Activated CD8-positive, alpha-beta memory T cell treated with anti-CD3 and anti-CD28 coated beads, Interleukin-2, amount 50 U/mL, for 1 hour (primary cell): ENCODE data around the gene KRT82.

Experiments
- DNase-seq: peaks from one replicate; pipeline ENCODE4 v3.0.0-alpha.2; 2020; ENCODE audit errors: extremely low read depth

Gene KRT82

DNA sequence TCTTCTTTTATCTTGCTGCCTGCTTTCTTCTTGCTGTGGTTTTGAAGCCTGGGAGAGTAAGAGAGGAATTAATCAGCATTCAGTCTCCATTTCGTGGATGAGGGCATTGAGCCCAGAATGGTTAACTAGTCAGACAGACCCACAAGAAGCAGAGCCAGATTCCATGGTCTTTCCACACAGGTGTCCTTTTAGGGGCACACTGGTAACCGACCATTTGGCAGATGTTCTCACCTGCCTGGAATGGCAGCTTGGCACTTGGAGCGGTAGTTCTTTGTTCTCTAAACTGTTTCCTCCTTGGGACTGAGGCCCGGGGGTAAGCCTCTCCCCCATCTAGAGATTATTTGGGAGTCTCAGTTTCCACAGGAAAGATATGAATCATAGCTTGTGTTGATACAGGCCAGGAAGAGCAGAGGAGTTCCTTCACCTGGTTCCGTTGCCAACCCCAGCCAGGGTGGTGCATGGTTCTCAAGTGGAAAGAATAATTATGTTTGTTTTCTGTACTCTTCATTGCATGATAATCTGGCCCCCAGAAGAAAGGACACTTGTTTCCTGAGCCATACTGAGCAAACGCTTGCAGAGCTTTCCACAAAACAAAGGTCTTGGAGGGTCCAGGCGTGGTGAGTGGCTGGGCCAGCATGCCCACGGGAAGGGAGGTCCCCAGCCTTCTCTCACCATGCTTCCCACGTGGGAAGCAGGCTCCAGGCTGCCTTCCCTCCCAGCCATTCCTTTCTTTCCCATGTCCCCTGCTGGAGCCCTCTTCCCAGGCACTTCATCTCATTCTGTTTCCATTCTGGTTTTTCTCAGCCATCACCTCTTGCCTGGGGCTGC, 30.1 kb upstream of the KRT82 start:
- DNase-seq = no peak

DNA sequence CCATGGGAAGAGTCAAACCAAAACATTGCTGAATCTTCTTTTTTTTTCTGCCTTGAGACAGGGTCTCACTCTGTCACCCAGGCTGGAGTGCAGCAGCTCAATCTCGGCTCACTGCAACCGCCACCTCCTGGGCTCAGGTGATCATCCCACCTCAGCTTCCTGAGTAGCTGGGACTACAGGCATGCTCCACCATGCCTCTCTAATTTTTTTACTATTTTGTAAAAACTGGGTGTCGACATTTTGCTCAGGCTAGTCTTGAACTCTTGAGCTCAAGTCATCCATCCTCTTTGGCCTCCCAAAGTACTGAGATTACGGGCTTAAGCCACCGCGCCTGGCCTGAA, 29.5 kb upstream of the KRT82 start:
- no peak for DNase-seq

DNA sequence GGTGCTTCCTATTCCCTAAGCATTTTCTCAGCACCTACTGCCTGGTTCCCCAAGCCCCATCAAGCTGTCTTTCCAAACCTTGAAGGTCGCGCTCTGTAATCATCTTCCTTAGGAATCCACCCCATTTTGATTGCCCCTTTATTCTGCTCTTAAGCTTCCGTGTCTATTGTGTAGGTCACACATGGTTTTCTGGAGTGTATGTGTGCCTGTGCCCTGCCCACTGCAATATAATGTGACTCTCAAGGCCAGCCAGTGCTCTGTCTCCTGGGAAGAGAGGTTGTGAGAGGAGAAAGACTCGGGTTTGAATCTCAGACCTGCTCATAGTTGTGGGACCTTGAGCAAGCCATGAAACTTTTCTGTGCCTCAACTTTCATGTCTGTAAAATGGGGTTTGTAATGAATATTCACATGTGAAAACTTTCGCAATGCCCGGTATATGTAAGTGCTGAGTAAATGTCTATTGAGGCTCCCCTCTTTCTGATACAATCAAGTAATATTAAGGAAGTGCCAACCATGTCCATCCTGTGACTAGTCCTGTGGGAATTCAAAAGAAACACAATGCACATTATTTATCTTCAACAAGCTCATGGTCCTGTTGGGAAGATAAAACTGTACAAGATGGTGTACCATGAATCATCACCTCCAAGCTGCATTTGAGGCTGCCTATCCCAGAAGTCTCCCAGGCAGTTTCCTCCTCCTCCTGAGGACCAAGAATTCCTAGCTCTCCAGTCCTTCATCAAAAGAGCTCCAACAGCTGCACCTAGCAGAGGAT, 28.8 kb upstream of the KRT82 start:
- no peak for DNase-seq

DNA sequence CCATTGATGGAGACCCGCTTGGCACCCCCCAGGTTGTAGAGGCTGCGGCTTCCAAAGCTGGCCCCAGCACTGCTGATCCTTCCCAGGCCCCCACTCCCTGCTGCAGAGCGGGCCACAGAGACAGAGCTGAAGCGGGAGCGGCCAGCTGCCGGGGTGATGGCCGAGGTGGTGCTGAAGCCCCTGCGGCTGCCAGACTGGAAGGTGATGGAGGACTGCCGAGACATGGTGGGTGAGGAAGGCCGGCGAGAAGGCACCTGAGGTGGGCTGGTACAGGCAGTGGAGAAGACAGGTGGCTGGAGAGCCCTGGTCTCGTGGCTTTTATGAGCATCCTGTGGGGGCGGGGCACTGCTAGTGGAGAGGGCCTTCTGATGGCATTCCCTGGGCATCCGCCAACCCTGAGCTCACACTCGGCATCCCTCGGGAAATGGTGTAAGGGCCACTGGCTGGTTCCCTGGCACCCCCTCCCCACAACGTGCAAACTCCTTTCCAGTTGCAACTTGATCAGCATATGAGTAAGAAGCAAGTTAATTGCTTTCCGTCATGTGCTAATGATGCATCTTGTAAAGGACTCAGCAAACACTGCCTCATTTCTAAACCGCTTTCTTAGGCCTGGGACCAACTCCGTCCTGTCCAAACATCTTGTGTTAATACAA, 28.1 kb upstream of the KRT82 start, which contains the start of gene KRT75:
TSS of gene KRT75 (minus strand) at position 291 of the 653 bp plus-strand sequence. CDS start at position 224, 67 bp downstream.
- DNase-seq = no peak

DNA sequence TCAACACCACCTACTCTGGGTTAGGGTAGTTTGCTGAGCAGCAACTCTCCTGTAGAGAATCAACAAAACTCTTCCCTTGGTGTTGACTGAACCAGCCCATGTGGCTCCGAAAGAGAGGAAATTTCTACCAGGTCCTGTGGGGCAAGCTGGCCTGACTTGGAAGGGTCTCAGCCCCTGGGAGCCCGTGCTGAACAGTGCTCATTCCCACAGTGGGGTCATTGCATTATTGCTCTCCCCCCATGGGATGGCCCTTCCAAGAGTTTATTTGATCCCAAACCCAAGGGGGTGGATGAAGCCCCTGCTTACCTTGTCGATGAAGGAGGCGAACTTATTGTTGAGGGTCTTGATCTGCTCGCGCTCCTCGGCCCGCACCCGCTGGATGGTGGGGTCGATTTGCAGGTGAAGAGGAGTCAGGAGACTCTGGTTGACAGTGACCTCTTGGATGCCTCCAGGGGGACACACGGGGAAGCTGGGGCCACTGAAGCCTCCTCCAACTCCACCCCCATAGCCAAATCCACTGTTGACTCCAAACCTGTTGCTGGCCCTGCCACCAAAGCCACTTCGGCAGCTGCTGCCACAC, 27.5 kb upstream of the KRT82 start:
- no peak for DNase-seq

DNA sequence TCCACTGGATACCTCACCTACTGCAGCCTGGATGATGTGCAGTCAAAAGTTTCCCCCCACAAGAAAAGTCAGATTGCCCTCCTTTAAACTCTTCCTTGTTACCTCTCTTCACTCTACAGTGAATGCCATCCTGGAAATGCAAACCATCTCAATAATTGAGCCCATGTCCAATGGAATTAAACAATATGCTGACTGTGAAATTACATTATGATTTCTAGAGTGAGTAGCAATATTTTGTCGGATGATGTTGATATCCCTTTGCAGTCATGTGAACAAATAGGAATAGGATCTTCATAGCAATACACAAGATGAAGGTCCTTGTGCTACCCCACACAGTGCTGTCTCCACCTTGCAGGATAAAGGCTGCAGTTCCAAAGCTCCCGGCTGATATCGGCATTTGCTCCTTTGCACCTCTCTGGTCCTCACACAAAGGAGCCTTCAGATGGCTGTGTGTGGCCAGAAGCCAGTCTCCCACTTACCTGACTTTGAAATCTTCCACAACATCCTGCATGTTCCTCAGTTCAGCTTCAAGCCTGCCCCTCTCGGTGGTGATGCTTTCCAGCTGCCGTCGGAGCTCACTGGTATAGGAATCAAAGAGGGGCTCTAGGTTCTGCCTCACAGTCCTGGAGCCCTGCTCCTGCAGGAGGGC, 26.5 kb upstream of the KRT82 start:
- no peak for DNase-seq

DNA sequence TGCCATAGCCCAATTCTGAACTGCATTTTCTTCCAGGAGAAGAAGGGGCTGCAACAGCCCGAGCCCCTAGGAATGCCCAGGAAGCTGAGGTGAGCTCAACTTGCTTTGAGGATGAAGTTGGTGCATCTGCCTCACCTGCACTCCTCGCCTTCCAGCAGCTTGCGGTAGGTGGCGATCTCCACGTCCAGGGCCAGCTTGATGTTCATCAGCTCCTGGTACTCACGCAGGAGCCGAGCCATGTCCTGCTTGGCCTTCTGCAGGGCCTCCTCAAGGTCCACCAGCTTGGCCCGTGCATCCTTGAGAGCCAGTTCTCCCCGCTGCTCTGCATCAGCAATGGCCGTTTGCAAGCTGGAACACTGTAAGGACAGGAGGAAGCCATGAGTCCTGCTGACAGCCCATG, 22.0 kb upstream of the KRT82 start:
- no peak for DNase-seq

DNA sequence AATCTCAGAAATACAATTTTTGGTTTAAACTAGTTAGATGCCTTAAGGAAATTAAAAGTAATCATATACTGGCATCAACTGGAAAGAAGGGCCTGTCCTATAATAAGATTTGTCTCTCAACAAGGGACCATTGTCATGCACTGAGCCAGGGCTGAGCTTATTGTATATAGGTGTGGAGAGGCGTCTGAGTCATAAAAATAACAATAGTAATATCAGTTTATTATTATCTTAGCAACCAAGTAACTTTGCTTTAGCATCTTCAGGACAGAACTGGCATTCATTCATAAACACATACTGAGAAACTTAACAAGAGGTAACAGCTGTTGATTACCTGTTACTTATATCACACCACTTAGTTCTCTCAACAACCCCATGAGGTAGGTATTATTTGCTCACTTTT, 20.9 kb upstream of the KRT82 start:
- DNase-seq = no peak

DNA sequence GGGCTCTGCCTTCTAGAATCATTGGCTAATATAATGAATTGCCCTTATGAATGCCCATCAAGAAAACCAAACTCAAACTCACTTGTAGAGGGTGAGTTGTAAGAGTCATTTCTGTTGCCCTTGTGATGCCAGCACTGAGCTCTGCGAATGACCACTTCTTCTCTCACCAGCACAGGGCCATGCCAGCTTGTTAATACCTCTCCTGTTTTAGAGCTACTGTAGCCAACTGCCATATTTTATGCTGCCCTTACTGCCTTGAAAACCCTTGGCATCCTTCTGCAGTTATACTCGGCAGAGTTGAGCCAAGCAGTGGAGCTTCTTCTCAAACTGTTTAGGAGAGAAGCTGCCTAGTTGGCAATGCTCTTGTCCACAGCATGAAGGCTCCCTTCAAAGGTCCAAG, 19.9 kb upstream of the KRT82 start:
- no peak for DNase-seq

DNA sequence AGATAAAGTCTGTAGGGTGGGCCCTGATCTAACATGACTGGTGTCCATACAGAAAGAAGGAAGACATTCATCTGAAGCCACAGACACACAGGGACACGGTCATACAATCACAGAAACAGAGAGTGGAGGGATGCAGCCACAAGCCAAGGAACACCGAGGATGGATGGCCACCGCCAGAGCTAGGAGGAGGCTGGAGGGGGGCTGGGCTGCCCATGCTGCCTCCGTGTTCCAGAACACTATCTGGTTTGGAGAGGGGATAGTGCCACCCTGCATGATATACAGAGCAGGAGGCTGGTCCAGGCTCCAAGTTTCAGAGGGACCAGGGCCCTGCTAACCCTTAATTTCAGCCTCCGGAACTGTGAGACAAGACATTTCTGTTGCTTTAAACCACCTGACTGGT, 19.3 kb upstream of the KRT82 start:
- no peak for DNase-seq

DNA sequence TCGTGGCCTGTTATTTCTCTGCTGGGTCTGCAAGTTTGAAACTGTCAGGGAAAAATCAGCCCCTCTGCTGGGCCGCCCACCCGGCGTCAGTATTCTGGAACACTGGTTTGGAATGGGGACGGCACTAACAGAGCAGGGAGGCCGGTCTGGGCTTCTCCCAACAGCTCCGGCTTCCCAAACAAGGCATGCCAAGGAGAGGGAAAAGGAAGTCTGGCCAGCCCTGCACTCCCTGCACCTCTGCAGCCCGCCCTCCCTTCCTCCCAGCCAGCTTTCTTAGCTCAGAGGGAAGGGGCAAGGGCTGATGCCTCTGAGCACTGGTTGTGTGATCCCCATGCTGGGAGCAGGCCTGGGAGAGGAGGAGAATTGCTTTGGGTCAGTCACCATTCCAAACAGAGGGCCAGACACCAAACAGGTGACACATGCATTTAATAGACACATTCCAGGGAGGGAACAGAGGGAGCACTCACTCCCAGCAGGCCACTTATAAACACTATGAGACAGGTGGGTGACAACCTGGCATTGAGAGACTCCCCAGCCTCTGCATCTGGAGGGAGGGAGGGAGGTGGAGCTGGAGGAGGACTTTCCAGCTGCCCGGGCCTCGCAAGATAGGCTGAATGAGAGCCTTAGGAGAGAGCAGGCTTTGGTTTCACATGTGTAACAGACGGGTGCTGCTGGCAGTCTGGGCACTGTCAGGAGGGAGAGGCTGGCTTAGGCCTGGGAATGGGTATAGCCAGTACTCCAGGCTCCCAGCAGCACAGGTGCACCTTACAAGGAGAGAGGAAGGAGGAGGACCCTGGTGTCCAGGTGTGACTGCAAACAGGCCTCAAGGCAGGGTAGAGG, 17.7 kb upstream of the KRT82 start:
- DNase-seq = no peak

DNA sequence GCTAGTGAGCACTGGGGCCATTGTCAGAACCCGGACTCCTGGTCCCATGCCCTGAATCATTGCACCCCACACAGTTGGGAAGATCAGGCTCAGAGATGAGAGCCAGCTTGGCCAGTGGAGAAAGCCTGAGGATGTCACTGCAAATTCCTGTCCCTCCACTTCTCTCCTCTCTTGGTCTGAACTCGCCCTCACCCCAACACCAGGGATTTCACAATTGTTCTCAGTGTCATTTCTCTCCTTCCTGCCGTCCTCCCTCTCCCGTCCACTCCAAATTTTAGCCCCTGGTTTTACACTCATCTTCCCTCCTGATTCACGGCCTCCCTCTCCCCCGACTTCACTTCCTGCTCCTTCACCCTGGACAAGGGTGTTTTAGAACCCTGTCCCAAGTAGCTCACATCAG, 16.9 kb upstream of the KRT82 start:
- no peak for DNase-seq

DNA sequence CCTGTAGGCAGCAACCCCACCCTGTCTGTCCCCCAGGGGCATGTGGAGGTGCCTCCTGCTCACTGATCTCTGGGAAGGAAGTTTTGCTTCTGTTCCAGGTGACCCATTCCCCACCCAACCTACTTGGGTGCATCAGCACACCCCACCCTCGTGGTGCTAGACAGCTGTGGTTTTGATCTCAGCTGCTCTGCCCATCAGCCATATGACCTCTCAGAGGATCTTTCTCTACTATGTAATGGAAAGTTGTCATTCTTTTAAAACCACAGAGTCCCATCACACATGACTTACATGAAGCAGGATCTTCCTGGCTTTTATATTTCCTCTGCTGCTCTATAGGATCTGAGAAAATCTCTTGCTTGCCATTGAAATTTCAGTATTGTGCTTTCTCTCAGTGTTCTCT, 13.5 kb upstream of the KRT82 start:
- DNase-seq = no peak

DNA sequence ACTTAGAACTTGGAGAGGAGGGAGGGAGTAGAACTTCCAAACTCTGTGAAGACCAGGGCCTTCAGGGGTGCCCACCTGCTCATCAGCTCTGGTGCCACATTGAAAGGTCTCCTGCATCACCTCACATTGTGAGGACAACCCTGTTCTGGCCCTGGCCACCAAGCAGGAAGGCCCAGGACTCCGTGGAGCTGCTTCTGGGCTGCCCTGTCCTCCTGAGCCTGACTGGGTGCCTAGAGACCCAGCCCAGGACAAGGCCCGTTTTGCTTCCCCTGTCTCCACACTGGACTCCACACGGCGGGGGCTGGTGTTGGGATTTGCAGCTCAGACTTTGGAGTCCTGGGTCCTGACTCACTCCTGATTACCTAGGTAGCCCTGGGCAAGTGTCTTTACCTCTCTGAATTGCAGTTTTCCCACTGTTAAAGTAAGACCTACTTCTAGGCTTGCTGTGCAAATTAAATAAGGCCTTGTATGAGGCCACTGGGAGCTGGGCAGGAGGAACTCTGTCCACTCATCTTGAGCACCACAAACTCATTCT, 12.5 kb upstream of the KRT82 start:
- no peak for DNase-seq

DNA sequence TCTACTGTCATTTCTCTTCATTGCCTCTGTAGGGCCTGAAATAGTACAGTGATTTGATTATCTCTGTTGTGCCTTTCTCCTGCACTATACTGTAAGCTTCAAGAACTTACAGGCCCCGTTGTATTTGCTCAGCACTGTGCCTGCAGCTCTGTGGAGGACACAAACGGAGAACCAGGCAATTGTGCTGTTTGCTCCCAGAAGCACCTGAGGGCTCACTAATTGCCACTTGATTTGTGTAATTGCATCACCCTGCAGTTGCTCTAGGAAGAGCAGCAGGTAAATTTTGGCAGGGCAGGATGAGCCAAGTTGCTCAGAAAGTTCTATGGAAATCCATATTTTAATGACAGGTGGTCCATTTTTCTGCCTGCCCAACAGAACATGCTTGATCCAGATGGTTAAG, 11.6 kb upstream of the KRT82 start:
- no peak for DNase-seq

DNA sequence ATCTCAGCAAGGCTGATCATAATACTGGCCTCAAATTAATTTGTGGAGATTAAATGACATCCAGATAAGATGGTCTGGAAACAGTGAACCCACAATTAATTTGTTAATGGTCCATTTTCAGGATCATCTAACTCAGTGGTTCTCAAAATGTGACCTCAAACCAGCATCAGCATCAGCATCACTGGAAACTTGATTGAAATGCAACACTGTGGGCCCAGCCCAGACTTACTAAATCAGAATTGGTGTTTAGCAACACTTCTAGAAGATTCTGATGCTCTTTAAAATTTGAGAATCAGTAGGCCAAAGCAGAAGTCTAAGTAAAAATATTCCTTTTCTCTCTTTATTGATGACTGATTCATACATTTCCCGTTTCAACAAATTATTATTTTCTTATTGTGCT, 10.7 kb upstream of the KRT82 start:
- no peak for DNase-seq

DNA sequence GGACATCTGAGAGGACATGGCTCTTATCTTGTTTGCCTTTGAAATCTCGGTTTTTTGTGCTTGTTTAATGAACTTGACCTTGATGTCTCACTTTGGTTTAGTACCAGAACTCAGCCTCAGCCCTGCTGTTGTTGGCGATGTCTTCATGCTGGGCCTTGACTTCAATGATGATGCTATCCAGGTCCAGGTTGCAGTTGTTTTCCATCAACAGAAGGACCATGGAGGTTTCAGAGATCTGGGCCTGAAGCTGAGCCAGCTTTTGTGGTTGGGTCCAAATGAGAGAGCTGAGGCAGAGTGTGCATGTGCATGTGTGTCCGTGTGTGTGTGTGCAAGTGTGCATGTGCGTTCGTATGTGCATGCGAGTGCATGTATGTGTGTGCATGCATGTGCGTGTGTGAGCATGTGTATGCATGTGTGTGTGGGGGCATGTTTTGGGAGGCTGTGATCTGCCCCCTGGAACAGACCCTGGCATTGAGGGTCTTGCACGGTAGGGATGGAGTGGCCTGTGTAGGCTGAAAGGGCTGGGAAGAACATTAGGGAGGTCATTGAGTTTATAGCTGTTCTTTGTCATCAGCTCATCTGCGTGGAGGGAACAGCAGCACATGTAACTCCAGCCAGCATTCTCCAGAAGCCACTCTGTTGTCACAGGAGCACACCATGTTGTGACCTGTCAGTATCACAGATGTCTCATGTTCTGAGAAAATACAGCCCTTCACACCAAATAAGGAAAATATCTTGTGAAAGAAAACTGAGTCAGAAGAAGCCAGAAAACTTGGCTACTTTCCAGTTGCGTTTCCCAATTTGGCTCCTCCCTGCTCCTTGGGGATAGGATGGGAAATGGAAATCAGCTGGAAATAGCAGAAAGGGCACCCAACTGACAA, 10.0 kb upstream of the KRT82 start:
- no peak for DNase-seq

DNA sequence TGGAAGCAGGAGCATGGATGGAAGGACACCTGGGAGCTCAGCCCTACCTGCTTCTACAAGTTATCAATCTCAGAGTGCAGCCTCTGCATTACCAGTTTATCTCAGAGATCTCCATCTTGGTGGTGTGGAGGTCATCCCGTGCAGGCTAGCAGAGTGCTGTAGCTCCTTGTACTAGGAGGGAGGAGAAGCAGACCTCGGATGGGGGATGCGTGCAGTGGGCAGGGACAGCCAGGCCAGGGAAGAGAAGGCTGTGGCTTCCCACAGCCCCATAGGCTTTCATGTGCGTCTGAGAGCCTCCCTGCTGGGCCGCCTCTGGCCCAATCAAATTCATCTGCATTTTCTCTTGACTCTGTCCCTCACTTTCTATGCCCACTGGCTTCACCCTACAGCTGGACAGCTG, 8.8 kb upstream of the KRT82 start:
- no peak for DNase-seq

DNA sequence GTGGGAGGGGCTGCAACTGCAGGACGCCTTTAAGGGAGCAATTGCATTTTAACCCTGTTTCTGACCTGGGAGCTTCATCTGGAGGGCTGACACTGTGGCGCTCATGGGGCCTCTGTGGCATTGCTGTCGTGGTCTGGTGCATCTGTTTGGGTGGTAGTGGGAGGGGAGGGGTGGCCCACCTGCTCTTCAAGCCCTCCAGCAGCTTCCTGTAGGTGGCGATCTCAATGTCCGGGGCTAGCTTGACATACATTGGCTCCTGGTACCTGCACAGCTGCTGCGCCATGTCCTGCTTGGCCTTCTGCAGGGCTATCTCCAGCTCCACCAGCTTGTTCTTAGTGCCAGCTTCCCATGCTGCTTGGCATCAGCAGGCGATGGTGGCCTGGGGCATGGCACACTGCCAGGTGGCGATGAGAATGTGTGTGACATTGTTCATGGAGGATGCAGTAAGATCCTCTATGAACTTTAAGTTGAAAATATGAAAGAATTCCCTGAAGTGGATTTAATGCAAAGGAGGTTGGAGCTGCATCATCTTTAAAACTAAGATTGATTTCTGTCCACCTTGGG, 7.7 kb upstream of the KRT82 start:
- DNase-seq = no peak
